Stimulated activated naive CD4-positive, alpha-beta T cell treated with Interleukin-2 at 50 U/mL for 16 hours (primary cell): ENCODE data around the gene RSPH1.

Experiments
- DNase-seq: peaks from one replicate; lab custom pipeline; 2025; lab: John Stamatoyannopoulos, UW

The RSPH1 gene

DNA sequence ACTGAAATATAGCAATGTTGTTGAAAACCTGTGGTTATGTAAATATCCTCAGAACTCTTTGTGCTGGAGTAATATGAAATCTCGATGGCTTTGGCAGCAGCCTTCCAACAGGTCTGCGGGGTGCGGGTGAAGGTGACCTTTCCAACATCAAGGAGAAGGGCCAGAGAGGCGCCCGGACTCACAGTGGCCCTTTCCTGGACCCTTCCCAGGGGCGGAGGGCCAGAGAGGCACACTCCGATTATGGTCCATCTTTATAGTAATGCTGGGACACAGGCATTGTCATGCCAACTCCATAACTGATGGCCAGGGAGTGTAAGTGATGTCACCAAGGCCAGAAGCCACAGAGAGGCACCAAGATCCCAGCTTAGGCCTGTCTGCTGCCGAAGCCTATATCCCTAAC lies 35.7 kb upstream of the RSPH1 start:
- no peak for DNase-seq

DNA sequence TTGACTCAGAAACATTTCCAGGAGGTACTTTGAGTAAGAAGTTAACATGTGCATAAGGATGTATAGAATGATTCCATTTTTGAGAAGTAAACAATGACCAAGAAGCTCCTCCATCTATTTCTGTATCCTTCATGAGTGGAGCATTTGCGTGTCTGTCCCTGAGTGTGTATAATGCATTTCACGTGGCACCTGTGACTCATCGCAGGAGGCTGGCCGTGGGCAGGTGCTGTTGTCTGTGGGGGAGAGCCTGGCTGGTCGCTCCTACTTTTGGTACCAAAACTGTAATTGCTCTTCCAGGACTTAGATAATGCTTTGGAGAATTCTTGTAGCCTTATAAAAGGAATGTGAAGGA lies 34.1 kb upstream of the RSPH1 start:
- DNase-seq, result peak; percentile 13

DNA sequence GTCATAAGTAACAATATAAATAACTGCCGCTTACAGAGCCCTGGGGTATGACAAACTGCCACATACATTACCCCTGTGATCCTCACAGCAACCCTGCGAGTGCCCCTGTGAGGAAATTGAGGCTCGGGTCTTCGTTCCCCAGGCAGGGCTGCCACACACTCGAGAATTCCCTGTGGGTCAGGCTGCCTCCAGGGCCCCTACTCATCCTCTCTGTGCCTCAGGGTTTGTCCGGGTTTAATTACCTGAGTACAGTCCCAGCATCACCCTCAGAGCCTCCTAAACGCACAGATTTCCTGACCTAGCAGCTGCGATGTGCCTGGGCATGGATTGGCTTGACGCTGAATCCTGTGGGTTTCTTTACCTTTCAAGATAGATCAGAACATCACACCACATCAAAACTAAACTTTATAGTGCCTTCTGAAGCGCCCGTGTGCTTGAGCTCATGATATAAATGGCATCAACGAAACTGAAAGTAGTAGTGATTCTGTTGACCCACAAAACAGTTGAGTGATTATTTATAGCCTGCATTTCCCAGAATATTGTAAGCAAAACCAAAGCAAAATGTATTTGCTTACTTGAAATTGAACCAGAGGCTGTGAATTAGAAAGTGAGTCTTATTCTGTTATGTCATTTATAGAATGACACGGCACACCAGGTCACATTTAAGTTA lies 31.6 kb upstream of the RSPH1 start:
- DNase-seq, result peak; percentile 35

DNA sequence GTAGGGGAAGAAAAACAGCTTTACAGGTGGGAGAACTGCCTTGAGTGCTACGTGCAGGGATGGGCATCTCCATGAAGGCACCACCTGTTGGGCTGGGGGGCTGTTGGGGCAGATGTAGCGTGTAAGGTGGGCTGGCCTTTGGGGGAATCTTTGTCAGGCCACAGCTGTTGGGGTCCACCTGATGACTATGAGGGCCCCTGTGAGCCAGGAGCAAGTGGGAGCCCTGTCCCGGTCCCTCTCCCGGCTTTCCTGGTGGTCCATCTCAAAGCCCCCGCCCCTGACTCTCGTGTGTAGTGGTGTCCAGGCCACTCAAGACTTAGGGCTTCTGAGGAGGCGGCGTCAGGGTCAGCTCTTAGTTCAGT lies 31.1 kb upstream of the RSPH1 start:
- no peak for DNase-seq

DNA sequence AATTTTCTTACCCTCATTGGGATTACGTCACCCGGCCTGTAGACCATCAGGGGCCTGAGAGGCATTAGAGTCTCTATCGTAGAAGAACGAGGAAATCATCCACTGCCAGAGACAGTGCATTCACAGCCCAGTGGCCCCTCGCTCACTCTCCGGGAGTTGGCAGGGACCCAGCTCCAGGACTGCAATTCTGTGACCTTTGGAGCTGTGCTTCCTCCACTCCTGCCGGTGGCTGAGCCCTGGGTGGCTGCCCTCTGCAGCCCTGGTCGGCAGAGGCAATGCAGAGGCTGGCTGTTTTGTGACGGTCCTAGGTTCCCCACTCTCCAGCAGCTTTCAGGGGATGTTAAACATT lies 30.3 kb upstream of the RSPH1 start:
- DNase-seq, result no peak

DNA sequence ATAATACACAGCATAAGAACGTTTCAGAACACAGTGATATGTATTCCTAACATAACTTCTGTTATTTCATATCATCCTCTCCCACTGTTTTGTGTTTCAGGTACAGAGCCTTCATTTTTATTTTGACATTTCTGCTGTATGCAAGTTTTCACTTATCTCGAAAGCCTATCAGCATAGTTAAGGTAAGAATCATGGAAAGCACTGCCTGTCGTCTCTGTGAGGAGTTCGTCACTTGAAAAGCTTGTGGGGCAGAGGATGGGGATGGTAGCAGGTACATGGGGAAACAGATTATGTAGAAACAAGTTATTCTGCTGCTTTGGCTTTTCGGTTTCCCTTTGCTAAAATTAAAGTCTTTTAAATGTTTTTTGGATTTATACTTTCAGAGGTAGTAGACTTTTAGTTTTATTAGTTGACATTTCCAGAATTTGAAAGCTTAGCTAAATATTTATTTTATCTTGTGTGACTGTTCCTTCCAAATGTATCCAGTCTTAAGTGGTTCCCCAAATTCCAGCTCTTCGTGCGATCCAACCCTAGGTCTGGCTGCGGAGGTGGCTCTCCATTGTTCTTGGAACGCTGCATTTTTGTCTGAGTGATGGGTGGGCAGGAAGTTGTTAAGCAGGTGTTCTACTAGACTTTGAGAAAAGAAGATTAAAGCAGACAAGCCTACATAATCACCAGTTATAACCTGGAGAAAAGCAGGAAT lies 29.8 kb upstream of the RSPH1 start:
- no peak for DNase-seq

DNA sequence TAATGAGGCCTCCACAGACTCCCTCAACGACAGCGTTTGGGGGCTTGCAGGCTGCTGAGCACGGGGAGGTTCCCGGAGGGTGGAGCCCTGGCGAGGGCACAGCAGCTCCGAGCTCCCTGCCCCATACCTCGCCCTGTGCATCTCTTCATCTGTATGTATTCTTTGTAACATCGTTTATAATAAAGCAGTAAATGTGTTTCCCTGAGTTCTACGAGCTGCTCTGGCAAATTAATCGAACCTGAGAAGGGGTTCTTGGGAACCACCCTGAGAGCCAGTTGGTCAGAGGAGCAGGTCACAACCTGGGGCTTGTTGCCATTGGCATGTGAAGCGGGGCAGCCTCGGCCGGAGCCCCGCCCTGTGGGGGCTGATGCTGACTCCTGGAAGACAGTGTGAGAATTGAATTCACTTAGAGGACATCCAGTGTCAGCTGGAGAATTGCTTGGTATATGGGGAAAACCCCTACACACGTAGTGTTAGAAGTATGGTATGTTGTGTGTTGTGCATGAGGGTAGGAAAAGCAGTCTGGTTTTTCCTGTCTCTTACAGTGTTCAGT lies 29.1 kb upstream of the RSPH1 start:
- no peak for DNase-seq

DNA sequence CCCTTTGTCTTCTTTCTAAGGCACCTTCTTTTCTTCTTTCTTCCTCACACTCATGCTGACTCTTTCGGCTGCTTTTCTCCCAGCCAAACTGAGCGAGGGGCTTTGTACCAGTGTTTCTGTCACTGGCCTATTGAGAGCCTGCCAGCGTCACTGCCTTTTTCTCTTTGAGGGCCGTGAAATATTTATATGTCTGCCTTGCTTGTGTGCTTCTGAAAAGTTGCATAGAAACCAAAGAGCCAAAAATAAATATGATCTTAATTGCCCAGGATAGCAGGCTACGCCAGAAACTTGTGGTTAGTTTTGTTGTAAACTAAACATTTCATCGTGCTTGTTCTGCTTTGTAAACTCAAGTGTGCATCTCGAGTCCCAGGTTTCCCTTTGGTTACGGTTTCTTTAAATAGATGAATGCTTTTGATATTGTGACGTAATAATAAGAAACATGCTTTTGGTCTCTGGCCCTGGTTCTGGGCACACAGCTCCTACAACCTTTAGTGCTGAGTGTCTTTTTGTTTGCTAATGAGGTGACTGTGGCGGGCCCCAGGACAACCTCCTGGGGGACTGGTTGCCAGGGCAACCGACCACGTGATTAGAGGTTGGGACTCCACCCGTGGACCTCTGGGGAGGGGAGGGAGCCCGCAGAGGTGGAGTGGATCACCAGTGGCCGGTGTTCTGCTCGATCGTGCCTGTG lies 28.5 kb upstream of the RSPH1 start:
- DNase-seq, result no peak

DNA sequence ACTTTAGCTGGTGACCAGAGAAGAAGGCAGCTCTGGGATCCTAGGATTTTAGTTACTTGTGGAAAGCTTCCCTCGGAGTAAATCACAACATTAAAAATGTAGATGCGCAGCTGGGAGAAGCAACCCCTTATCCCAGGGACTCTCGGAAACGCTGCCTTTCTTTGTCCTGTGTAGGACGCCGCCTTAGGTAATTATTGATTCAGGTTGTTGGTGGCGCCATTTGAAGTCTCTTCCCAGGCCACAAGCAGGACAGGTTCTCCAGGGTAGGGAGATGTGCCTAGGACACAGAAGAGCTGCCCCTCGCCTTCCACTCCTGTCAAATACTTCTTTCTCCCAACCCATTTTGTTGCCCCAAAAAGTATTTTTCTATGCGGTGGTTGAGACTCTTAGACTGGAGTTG lies 27.9 kb upstream of the RSPH1 start:
- DNase-seq, result no peak

DNA sequence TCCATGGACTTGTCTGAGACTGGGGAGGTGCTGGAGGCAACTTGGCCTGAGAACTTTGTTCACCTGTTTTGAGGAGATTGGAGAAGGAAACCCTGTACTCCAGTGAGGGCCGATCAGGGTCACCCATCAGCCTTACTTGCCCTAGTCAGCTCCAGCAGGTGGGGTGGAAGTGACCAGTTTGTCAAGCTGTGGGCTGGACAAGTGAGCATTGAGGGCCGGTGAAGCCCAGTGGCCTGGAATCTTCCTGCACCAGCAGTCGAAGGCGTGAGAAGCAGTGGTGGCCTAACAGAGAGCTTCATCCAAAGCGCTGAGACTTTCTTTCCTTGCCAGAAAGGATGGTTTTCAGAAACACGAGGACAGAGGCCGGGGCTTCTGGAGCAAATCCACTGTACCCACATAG lies 27.2 kb upstream of the RSPH1 start:
- DNase-seq, result no peak

DNA sequence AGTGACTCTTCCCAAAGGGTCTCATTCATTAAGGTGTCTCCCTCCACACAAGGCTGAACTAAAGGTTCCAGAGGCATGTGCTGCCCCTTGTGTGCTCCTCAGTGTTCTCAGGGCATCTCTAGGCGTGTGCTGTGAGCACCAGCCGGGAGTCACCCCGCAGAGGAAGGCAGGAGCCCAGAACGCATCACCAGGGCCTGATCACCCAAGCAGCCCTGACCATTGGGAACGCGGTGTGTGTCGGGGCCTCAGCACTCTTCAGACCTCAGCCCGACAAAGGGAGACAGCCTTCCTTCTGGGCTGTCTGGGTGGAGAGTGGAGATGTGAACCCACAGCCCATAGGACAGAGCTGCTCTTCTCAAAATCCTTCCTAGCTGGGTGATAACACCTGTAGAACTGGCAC lies 26.7 kb upstream of the RSPH1 start:
- DNase-seq, result no peak

DNA sequence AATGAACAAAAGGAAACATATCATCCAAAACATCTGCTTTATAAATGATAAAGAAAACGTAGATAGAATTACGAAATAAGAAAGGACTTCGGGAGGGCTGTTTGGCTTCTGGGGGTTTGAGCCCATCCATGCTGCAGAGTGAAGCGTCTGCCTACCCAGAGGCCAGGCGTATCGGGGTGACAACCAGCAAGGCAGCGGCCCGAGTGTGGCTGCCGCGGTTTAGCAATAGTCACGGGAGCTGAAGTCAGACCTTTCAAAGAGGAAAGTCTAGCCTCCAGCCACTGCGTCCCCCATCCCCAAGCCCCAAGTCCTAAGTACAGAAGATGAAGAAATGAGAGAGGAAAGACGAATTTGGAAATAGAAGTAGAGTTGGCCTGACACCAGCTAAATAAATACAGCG lies 26.2 kb upstream of the RSPH1 start:
- no peak for DNase-seq

DNA sequence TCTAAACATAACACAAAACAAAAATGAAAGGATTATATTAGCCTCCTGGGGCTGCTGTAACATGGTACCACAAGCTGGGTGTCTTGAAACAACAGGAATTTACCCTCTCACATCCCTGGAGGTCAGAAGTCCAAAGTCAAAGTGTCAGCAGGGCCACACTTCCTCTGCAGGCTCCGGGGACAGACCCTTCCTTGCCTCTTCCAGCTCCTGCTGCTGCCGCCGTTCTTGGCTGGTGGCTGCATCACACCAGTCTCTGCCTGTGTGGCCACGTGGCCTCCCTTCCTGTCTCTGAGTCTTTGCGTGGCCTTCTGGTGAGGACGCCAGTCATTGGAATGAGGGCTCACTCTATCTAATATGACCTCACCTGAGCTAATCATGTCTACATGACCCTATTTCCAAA lies 25.8 kb upstream of the RSPH1 start:
- no peak for DNase-seq

DNA sequence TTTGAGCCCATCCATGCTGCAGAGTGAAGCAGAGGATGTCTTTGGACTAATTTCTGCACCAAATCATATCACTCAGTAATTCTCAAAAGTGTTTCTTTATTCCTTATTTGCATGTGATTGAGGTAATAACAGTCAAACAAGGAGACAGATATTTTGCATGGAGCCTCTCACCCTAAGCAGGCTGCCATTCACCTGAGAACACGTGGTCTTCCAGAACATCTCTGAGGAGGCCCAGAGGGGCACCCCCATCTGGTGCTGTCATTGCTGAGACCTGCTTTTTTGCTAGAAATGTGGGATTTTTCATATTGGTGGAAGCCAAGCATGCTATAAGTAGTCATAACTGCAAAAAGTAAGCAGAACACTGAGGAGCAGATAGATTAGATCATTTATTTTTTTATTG lies 25.4 kb upstream of the RSPH1 start:
- no peak for DNase-seq

DNA sequence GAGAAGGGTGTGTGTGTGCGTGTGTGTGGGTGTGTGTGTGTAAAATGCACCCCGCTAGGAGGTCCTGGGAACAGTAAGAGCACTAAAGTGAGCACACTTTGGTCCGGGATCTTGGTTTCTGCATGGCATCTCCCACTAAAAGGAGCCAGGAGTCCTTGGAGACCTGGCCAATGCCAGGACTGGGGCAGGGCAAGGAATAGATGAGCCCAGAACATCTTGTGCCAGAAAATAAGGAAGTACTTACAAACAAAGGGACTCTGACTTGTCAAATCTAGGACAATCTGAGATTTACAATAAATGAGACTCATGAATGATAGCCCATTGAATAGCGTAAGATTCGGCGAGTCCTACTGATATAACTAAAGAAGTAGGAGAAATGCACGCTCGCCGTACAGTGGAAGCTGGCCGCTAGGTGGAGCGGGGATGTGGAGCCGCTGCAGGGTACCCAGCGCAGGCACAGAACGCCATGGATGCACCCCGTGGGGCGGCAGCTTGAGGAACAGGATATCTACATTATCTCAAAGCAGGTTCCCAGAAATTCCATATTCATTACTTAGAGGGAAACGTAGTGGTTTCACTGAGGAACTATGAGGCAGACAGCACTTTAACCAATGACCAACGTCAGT lies 24.7 kb upstream of the RSPH1 start:
- DNase-seq, result no peak

DNA sequence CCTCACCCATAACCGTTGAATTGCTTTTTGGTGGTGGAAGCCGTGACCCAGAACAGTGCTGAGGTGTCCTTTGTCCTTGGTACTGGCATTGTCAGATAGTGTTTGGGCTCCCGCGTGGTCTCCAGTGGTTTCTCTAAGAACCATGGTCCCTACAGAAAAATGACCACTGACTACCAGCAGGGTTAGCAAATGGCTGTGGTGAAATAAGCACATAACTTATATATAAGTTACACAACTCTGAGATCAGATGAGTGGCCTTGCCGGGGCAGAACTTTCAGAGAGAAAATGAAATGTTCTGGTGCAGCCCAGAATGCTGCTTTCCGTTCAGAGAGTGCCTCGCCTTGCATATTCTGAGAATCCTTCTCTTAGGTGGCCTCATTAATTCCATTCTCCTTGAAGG lies 22.6 kb upstream of the RSPH1 start:
- no peak for DNase-seq

DNA sequence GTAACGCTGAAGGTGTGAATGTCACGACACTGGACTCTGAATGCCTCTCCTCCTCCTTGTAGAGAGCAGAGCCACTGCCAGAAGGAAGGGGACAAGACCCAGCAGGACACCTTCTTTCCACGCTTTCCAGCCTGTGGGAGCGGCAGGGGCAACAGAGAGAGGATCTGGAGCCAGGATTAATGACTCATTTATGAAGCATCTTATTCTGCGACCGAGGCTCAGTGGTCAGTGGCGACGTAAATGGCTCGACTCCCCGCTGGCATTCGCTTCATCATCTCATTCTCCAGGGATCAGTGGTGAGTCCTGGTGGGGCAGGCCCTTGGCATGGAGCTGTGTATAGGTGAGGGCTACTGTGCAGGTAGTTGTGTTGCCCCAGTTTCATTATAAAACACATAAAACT lies 22.2 kb upstream of the RSPH1 start:
- DNase-seq, result no peak

DNA sequence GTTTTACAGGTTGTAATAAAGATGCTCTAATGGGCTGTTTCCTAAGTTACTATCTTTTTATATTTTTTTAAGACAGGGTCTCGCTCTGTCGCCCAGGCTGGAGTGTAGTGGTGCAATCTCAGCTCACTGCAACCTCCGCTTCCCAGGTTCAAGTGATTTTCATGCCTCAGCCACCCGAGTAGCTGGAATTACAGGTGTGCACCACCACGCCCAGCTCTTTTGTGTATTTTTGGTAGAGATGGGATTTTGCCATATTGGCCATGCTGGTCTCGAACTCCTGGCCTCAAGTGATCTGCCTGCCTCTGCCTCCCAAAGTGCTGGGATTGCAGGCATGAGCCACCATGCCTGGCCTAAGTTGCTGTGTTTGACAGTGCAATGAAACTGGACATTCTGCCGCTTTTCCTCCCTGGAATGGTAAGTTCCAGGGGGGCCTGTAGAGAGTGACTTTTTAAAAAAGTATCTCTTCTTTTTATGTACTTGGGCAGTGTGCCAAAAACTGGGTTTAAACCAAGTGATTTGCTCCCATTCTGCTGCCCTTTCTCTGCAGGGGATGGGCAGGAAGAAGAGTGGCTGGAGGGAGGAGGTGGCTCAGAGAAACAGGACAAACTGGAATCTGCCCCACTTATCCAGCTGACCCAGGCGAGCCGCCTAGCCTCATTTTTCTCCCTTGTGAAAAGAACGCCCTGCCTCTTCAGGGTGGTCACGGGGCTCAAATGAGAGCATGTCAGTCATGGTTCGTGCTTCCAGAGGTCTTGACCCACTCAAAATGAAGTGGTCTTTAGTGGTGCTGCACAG lies 19.9 kb upstream of the RSPH1 start:
- DNase-seq, result no peak

DNA sequence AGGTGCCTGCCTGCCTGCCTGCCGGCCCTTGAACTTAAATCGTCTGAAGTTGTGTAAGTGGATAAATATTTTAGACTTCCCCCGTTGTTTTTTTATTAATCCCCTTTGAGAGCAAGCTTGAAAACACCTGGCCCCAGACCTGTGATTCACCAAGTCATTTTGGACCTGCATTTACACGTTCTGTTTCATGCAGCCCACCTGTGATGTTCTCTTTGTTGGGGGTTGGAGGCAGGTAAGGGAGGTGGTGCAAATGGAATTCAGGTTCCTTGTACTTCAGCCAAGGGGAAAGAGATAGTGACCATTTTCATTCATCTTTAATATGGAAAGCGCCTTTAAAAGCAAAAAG lies 18.8 kb upstream of the RSPH1 start:
- DNase-seq, result no peak

DNA sequence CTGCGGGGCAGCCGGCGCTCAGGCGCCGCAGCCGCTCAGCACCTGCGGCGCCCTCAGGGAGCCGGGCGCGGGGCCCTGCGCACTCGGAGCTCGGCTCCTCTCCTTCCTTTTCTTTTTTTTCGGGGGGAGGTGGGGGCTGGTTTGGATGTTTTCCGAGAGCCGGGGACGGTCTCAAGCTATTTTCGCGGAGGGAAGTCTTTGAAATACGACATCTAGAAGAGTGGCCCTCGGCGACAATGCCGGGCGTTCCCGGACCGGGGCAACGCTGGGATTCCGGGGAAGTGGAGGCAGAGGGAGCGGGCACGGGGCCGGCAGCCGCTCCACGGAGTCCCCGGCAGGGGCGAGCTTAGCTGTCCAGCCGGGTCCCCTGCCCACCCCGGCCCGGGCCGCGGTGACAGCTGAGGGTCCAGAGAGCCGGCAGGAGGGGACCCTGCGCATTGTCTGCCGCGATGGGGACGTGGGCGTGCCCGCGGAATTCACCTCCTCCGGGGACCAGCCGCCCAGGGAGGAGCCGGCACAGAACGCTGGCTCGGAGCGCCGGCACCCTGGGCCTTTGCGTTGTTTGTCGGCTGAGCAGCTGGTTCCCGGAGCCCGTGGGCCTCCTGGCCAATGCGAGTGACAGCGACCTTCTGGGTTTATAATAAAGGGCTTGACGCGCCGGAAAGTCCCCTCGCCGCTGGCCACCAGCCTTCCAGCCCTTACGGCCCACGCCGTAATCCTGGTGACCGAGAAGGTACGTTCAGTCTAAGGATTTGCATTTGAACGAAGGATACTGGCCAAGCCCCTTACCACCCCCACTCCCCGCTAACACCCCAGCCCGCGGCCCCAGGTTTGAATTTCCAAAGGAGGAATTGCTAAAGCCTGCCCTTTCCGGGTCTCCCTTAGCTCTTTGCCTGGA lies 18.2 kb upstream of the RSPH1 start:
- peak; percentile 67 for DNase-seq
